ENCODE data around the gene TAF7L.
A peak's percentile ranks its signal among the peaks of the same experiment; 100 is the strongest.

Gene TAF7L

DNA sequence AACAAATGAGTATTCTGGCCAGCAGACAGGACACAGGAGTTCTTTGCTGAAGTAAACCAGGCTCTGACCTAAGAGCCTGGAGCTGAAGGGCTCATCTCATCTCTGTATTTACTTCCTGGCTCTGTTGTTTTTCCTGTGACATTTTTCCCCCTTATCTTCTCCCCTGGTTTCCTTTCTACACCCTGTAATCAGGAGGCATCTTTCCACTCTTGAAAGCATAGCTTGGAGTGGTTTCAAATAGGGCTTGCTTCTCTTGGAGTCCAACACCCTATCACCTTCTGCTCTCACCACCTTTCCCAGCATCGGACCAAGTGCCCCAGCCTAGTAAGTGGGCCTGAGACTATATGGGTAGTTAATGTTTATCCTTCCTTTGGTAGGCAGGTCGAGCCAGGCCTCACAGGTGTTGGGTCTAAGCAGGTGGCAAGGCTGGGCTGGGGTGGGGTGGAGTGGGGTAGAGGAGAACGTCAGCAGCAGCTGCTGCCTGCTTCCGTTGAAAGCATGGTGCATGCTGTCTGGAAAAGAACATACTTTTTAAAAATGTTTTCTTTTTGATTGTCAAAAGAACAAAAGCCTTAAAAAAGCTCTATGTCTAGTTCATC lies 70.4 kb downstream of the TAF7L start:
- H3K4me2 ChIP-seq (ENCODE audit: low read depth, low read length) = no peak overlapping the region
- no peaks in the 10 kb centered on the region for H3K9me3 ChIP-seq (replicated peaks; ENCODE audit: insufficient read depth, low read length)
- 0 out of 2 replicates have a peak overlapping the region, but pooled peaks have one; percentile 53 for H2AFZ ChIP-seq (ENCODE audit: low read length)
- DNase-seq = peak; percentile 8
- no peaks in the 10 kb centered on the region for H3F3A ChIP-seq (ENCODE audit: insufficient read depth, low read length)
- TF ChIP-seq EZH2phosphoT487 (IDR thresholded peaks at IDR 0.05; ENCODE audit: low read length) (no peak), EZH2 (optimal IDR thresholded peaks at IDR 0.05; ENCODE audit: low read depth, low read length) (no peak)
- TF ChIP-seq, protein P1, sequence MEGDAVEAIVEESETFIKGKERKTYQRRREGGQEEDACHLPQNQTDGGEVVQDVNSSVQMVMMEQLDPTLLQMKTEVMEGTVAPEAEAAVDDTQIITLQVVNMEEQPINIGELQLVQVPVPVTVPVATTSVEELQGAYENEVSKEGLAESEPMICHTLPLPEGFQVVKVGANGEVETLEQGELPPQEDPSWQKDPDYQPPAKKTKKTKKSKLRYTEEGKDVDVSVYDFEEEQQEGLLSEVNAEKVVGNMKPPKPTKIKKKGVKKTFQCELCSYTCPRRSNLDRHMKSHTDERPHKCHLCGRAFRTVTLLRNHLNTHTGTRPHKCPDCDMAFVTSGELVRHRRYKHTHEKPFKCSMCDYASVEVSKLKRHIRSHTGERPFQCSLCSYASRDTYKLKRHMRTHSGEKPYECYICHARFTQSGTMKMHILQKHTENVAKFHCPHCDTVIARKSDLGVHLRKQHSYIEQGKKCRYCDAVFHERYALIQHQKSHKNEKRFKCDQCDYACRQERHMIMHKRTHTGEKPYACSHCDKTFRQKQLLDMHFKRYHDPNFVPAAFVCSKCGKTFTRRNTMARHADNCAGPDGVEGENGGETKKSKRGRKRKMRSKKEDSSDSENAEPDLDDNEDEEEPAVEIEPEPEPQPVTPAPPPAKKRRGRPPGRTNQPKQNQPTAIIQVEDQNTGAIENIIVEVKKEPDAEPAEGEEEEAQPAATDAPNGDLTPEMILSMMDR (IDR thresholded peaks at IDR 0.05; ENCODE audit: low read length) = no peak
- H3K9ac ChIP-seq (ENCODE audit: low read length) = no peak overlapping the region
- H3K36me3 ChIP-seq (replicated peaks; ENCODE audit: insufficient read depth, low read length) = no peaks in the 10 kb centered on the region
- H4K20me1 ChIP-seq (ENCODE audit: insufficient read depth, low read length) = no peaks in the 10 kb centered on the region
- no peak overlapping the region for H3K4me3 ChIP-seq (ENCODE audit: low read length)
- no peaks in the 10 kb centered on the region for H3K4me1 ChIP-seq (ENCODE audit: low read length)
- H3K79me2 ChIP-seq (ENCODE audit: low read length) = no peaks in the 10 kb centered on the region
- no peak overlapping the region for H3K27ac ChIP-seq (ENCODE audit: low read length)
- no peaks in the 10 kb centered on the region for H3K27me3 ChIP-seq (replicated peaks; ENCODE audit: insufficient read depth, low read length)
- no peaks in the 10 kb centered on the region for H3K9me2 ChIP-seq (replicated peaks; ENCODE audit: insufficient read depth, low read length)

DNA sequence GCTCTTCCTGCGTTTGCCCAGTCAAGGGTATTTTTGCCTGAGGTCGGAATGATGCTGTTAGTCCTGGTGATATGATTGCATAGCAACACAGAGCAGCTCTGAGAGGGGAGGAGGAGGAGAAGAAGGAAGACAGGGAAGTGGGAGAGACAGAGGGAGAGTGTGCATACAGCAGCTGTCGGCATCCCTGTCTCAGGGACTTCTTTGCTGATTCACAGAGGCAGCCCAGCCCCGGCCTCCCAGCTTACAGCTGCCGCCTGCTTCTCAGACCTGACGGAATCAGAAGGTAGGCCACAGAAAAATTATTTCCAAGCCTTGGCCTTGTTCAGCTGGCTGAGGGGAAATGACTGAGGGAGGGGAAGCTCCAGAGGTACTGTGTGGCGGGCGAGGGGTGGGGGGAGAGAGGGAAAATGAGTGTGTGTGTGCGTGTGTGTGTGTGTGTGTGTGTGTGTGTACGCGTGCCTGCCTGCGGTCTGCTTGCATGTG lies 71.2 kb downstream of the TAF7L start:
- no peak overlapping the region for H3K4me2 ChIP-seq (ENCODE audit: low read depth, low read length)
- H3K9me3 ChIP-seq (replicated peaks; ENCODE audit: insufficient read depth, low read length) = no peaks in the 10 kb centered on the region
- no peaks in the 10 kb centered on the region for H4K20me1 ChIP-seq (ENCODE audit: insufficient read depth, low read length)
- H3F3A ChIP-seq (ENCODE audit: insufficient read depth, low read length) = no peaks in the 10 kb centered on the region
- no peaks in the 10 kb centered on the region for H3K27me3 ChIP-seq (replicated peaks; ENCODE audit: insufficient read depth, low read length)
- no peak overlapping the region for H2AFZ ChIP-seq (ENCODE audit: low read length)
- no peak for DNase-seq
- no peak for TF ChIP-seq EZH2phosphoT487 (IDR thresholded peaks at IDR 0.05; ENCODE audit: low read length)
- TF ChIP-seq EZH2 (optimal IDR thresholded peaks at IDR 0.05; ENCODE audit: low read depth, low read length) = no peak
- TF ChIP-seq, protein P1 (IDR thresholded peaks at IDR 0.05; ENCODE audit: low read length) = no peak
- no peak overlapping the region for H3K27ac ChIP-seq (ENCODE audit: low read length)
- H3K9me2 ChIP-seq (replicated peaks; ENCODE audit: insufficient read depth, low read length) = no peaks in the 10 kb centered on the region
- no peak overlapping the region for H3K9ac ChIP-seq (ENCODE audit: low read length)
- H3K4me1 ChIP-seq (ENCODE audit: low read length) = no peaks in the 10 kb centered on the region
- no peaks in the 10 kb centered on the region for H3K36me3 ChIP-seq (replicated peaks; ENCODE audit: insufficient read depth, low read length)
- no peaks in the 10 kb centered on the region for H3K79me2 ChIP-seq (ENCODE audit: low read length)
- no peak overlapping the region for H3K4me3 ChIP-seq (ENCODE audit: low read length)

DNA sequence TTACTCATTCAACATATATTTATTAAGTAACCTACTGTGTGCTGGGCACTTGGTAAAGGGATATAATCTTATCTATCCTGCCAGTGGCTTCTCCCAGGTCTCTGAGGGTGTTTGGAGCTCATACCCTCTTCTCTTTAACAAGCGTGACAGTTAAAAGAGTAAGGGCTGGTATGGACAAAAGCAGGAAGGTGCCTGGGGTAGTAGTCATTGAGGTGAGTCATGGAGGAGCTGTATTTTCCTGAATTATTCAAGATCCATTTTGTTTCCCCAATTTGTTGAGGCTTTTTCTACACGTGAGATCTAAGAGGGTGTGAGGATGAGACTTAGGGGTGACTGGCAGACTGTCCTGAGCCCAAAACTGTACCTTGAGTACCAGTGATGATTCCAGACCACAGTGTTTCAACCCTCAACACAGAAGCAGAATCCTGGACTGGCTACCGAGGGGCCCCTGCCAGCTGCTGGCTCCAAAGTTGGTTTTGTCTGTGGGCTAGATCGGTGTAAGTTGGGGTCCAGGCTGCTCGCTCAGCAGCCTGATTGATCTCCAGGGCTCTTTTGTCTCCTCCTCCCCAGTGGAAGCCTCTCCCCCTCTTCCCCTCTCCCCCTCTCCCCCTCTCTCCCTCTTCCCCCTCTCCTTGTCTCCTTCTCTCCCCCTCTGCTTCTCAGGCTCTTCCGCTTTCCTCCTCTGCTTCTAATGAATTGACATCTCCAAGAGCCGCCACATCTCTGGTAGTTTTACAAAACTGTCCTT lies 71.8 kb downstream of the TAF7L start, which contains the start of gene DRP2:
DRP2 (plus strand) TSS at position 671 of the 748 bp plus-strand sequence. CDS start 11,862 bp downstream, outside the sequence.
- no peaks in the 10 kb centered on the region for H4K20me1 ChIP-seq (ENCODE audit: insufficient read depth, low read length)
- no peaks in the 10 kb centered on the region for H3K36me3 ChIP-seq (replicated peaks; ENCODE audit: insufficient read depth, low read length)
- TF ChIP-seq, protein P1 (IDR thresholded peaks at IDR 0.05; ENCODE audit: low read length) = no peak
- TF ChIP-seq EZH2 (optimal IDR thresholded peaks at IDR 0.05; ENCODE audit: low read depth, low read length) = no peak
- no peak for TF ChIP-seq EZH2phosphoT487 (IDR thresholded peaks at IDR 0.05; ENCODE audit: low read length)
- no peak within 1 kb of the TSS for H3K27ac ChIP-seq (ENCODE audit: low read length)
- no peak within 1 kb of the TSS for H3K4me2 ChIP-seq (ENCODE audit: low read depth, low read length)
- H3K9ac ChIP-seq (ENCODE audit: low read length) = no peak within 1 kb of the TSS
- no peaks in the 10 kb centered on the region for H3K9me2 ChIP-seq (replicated peaks; ENCODE audit: insufficient read depth, low read length)
- no peak within 1 kb of the TSS for H3K4me3 ChIP-seq (ENCODE audit: low read length)
- no peaks in the 10 kb centered on the region for H3K4me1 ChIP-seq (ENCODE audit: low read length)
- no peaks in the 10 kb centered on the region for H3K9me3 ChIP-seq (replicated peaks; ENCODE audit: insufficient read depth, low read length)
- H2AFZ ChIP-seq (ENCODE audit: low read length) = no peak within 1 kb of the TSS
- H3F3A ChIP-seq (ENCODE audit: insufficient read depth, low read length) = no peaks in the 10 kb centered on the region
- no peaks in the 10 kb centered on the region for H3K79me2 ChIP-seq (ENCODE audit: low read length)
- H3K27me3 ChIP-seq (replicated peaks; ENCODE audit: insufficient read depth, low read length) = no peaks in the 10 kb centered on the region
- DNase-seq = no peak

All from MM.1S (cell line).